SK-N-MC (cell line): ENCODE results near the gene CYB561.
A peak's percentile ranks its signal among the peaks of the same experiment; 100 is the strongest.

ENCODE experiments used
- DNase-seq: peaks from one replicate; pipeline ENCODE4 v3.0.0-alpha.2; 2011; ENCODE audit warnings: low read depth, low spot score
- H3K27ac ChIP-seq: fragments of 200-600 bp; sonication (generic); 2 replicates; pipeline ENCODE4 v1.5.1; 2016; ENCODE audit warnings: mixed run types
- H3K36me3 ChIP-seq: fragments of 200-600 bp; sonication (generic); 2 replicates; pipeline ENCODE4 v1.6.1; 2017; ENCODE audit warnings: antibody characterized with exemption, low read length, mixed read lengths; ENCODE audit not compliant: insufficient read depth
- H3K4me3 ChIP-seq: fragments of 200-600 bp; sonication (generic); 2 replicates; pipeline ENCODE4 v1.5.1; 2016
- H3K9ac ChIP-seq: fragments of 200-600 bp; sonication (generic); 2 replicates; pipeline ENCODE4 v1.8.0; 2017; ENCODE audit warnings: mixed run types, mixed read lengths; ENCODE audit not compliant: insufficient read length
- H3K9me3 ChIP-seq: fragments of 200-600 bp; sonication (generic); 2 replicates; pipeline ENCODE4 v1.6.1; 2017; ENCODE audit warnings: low read depth, mild to moderate bottlenecking, antibody characterized with exemption, low read length, moderate library complexity, mixed read lengths
- EZH2 ChIP-seq: fragments of 200-600 bp; sonication (generic); IDR thresholded peaks from one replicate; pipeline ENCODE4 v1.6.1; 2017; ENCODE audit warnings: antibody characterized with exemption
- FOXP2 ChIP-seq: optimal IDR thresholded peaks from 2 replicates; pipeline ENCODE3; 2011; ENCODE audit warnings: mild to moderate bottlenecking, moderate library complexity; ENCODE audit not compliant: insufficient read depth; ENCODE audit errors: extremely low read length, control extremely low read depth
- POLR2AphosphoS5 ChIP-seq: IDR thresholded peaks from 2 replicates; pipeline ENCODE4 v1.6.1; 2012; ENCODE audit warnings: mild to moderate bottlenecking, low read depth, low read length, borderline replicate concordance

CYB561 gene, protein sequence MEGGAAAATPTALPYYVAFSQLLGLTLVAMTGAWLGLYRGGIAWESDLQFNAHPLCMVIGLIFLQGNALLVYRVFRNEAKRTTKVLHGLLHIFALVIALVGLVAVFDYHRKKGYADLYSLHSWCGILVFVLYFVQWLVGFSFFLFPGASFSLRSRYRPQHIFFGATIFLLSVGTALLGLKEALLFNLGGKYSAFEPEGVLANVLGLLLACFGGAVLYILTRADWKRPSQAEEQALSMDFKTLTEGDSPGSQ

DNA sequence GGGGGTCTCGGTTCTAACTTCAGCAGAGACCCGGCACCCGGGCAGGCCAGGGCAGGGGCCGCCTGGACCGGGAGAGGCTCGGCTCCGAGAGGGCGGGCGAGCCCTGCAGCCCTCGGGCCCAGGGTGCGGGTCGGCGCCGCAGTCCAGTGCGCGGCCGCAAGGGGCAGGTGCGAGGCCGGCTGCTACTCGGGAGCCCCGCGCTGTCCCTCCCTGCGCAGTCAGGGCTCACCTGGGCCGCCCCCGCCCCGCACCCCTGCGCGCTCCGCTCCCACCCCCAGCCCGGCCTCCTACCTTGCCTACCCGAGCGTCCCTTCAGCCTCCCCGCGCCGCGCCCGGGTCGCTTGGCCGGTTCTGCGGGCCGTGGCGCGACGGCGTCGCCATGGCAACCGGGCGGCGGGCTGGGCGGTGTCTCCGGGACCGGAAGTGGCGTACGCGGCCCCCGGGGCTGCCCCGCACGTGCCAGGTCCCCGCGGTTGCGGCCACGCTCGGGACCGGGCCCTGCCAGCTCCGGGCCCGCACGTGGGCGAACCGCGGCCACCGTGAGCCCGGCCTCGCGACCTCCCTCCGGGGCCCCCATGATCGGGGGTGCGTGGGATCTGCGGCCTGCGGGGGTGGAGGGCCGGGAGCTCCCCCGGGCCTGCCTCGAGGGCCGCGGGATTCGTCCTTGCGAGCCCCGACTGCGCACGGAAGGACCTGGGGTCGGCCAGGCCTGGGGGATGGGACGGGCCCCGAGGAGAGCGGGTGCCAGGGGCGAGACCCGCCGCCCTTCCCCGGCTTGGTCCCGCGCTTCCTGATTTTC is at the start of gene CYB561:
Gene CYB561, minus strand, starts transcription at position 353 of the 799 bp plus-strand sequence. CDS start 8,759 bp downstream, outside the sequence.
- TF ChIP-seq FOXP2: no peak
- TF ChIP-seq POLR2AphosphoS5: no peak
- no peak for TF ChIP-seq EZH2
- H3K9ac ChIP-seq: peak within 1 kb of the TSS; percentile 64
- no peak for DNase-seq
- H3K4me3 ChIP-seq: peak within 1 kb of the TSS; percentile 72
- peak within 1 kb of the TSS; percentile 89 for H3K27ac ChIP-seq
- H3K9me3 ChIP-seq: no peaks in the 10 kb centered on the region
- no peaks in the 10 kb centered on the region for H3K36me3 ChIP-seq

DNA sequence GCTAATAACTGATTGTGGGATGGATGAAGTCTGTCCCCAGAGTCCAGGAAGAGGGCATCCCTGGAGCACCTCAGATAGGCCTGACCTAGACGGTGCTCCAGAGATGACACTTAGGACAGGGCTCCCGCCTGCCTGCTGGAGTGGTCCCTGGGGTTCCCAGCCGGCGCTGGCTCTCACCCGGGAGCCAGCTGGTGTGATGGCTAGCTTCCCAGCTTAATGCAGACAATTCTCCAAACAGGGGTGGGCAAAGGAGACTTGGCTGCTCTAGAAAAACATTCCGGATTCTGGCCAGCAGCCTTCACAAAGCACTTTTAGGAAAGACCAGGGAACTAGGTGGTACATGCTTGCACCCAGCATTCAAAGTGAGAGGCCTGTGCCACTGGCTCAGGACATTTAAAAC is 49.4 kb upstream of the CYB561 start:
- TF ChIP-seq EZH2: no peak
- TF ChIP-seq POLR2AphosphoS5: no peak
- no peak for TF ChIP-seq FOXP2
- DNase-seq: no peak
- no peak overlapping the region for H3K4me3 ChIP-seq
- H3K27ac ChIP-seq: no peak overlapping the region
- H3K36me3 ChIP-seq: no peaks in the 10 kb centered on the region
- H3K9me3 ChIP-seq: no peaks in the 10 kb centered on the region
- H3K9ac ChIP-seq: no peak overlapping the region

DNA sequence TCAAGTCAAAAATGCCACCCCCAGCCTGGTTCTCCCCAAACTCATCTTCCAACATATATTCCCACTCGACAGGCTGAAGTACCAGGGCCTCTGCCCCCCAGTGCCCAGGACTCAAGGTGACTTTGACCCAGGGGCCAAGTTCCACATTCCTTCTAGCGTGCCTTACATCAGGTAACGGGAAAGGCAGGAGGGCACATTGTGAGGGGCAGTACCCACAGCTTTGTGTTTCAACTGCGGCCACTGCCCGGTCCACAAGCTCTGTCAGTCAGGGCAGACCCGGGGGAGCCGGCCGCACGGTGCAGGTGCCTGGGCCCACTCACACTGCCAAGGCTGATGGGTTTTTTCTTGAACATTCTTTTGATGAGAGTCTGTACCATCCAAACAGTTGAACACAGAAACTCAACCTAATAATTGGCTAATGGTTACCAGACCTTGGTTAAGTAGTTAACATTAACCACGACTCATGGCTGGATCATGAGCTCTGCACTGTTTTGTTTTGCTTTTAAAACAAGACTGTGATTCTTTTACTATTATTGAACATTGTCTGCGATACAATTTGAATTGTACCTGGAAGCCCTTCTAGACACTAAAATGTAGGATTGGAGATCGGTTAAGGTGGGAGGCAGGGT is 48.3 kb upstream of the CYB561 start:
- DNase-seq: no peak
- no peak overlapping the region for H3K27ac ChIP-seq
- H3K9me3 ChIP-seq: no peaks in the 10 kb centered on the region

DNA sequence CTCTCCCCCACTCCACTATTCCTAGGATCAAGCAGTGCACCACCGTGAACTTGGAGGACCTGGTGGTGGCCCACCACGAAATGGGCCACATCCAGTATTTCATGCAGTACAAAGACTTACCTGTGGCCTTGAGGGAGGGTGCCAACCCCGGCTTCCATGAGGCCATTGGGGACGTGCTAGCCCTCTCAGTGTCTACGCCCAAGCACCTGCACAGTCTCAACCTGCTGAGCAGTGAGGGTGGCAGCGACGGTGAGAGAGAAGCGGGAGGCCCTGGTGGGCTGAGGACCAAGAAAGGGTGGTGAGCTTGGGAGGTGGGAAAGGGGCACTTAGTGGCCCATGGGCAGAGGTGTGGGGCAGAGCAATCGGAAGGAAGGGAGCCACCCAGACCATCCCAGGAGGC is 47.3 kb upstream of the CYB561 start:
- Histone ChIP-seq H3K36me3 (no peaks in the 10 kb centered on the region), H3K9ac (no peak overlapping the region), H3K9me3 (no peaks in the 10 kb centered on the region), H3K27ac (no peak overlapping the region), H3K4me3 (no peak overlapping the region)
- no peak for DNase-seq
- TF ChIP-seq FOXP2: no peak
- no peak for TF ChIP-seq POLR2AphosphoS5
- TF ChIP-seq EZH2: no peak

More for the DNA sequence above, 48.3 kb upstream of the CYB561 start:
- Histone ChIP-seq H3K36me3 (no peaks in the 10 kb centered on the region), H3K9ac (no peak overlapping the region), H3K4me3 (no peak overlapping the region)
- TF ChIP-seq EZH2 (no peak), FOXP2 (no peak), POLR2AphosphoS5 (no peak)

DNA sequence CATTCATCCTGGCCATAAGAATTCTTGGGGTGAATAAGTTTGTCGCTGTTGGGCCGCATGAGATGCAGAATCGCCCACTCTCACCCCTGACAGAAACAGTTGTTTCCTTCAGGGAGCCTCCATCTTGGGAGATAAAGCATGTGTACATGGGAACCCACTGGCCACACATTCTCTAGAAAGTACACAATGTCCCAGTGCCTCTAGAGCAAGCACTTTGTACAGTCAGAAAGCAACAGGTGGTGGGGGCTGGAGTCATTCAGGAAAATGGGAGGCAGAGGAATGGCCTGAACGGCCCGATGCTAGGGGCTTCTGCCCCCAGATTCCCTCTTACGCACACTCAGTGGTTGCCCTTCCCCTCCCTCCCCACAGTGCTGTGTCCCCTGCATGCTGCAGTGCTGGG is 46.8 kb upstream of the CYB561 start:
- DNase-seq: no peak
- no peaks in the 10 kb centered on the region for H3K9me3 ChIP-seq
- TF ChIP-seq EZH2 (no peak), FOXP2 (no peak)
- H3K36me3 ChIP-seq: no peaks in the 10 kb centered on the region
- H3K27ac ChIP-seq: no peak overlapping the region
- no peak overlapping the region for H3K9ac ChIP-seq
- H3K4me3 ChIP-seq: no peak overlapping the region

DNA sequence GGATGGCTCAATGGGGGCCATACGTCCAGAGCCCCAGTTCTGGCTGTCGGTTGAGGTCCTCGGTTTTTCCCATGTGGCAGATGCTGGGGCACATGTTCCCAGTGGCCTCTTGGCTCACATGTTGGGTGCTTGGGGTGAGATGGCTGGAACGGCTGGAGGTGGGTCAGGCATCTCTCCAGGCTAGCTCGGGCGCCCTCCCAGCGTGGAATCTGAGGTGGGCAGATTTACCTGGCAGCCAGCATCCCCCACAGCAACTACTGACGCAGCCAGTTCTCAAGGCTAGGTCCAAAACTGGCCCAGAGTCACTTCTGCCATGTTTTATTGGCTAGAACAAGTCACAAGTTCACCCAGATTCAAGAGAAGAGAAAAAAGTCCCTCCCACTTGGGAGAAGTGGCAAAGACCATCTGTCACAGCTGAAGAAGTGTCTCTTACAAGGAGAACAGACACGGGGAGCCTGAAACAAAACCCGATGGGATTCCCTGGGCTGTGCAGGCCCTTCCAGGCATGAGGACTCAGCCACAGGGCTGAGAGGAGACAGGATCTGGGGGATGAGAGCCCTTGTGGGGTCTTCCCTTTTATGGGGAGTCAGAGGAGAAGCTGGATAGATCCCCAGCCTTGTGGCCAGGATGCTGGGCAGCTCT is 46.0 kb upstream of the CYB561 start:
- no peak overlapping the region for H3K4me3 ChIP-seq
- TF ChIP-seq EZH2 (no peak), POLR2AphosphoS5 (no peak), FOXP2 (no peak)
- H3K27ac ChIP-seq: no peak overlapping the region

DNA sequence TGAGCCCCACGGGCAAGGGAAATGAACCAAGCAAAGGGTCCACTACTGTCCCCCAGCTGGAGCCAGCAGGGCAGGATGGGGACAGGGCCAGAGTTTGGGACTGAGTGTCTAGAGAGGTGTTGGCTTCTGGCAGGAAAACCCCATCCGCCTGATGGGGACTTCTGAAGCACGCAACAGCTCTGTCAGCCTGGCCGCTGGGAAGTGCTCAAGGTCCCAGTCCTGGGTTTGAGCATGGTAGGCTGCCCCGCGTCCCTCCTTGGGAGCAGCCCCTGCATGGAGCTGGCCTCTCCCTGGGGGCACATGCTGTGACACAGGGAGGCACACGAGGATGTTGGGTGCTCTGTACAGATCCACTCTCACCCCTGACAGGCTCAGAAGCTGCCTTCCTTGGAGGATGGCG is 45.3 kb upstream of the CYB561 start:
- no peak for TF ChIP-seq FOXP2
- no peak for TF ChIP-seq EZH2
- TF ChIP-seq POLR2AphosphoS5: no peak
- H3K9ac ChIP-seq: no peak overlapping the region
- no peaks in the 10 kb centered on the region for H3K36me3 ChIP-seq
- DNase-seq: no peak
- no peak overlapping the region for H3K27ac ChIP-seq
- H3K4me3 ChIP-seq: no peak overlapping the region
- H3K9me3 ChIP-seq: no peaks in the 10 kb centered on the region

More for the DNA sequence above, 46.0 kb upstream of the CYB561 start:
- Histone ChIP-seq H3K36me3 (no peaks in the 10 kb centered on the region), H3K9ac (no peak overlapping the region), H3K9me3 (no peaks in the 10 kb centered on the region)
- DNase-seq: no peak

DNA sequence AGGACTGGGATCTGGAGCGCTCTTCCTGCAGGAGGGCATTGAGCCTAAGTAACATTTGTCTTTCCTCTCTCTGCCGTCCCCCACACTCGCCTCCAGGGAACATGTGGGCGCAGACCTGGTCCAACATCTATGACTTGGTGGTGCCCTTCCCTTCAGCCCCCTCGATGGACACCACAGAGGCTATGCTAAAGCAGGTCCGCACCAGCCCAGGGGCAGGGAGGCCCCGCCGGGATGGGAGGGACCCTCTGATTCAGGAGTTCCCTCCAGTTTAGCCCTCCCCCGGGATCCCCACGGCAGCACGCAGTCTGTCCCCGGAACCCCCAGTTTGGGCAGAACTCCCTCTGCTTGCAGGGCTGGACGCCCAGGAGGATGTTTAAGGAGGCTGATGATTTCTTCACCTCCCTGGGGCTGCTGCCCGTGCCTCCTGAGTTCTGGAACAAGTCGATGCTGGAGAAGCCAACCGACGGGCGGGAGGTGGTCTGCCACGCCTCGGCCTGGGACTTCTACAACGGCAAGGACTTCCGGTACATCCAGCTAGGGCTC is 44.8 kb upstream of the CYB561 start:
- Histone ChIP-seq H3K27ac (no peak overlapping the region), H3K9me3 (no peaks in the 10 kb centered on the region), H3K36me3 (no peaks in the 10 kb centered on the region), H3K4me3 (no peak overlapping the region), H3K9ac (no peak overlapping the region)
- TF ChIP-seq POLR2AphosphoS5: no peak
- no peak for TF ChIP-seq EZH2
- TF ChIP-seq FOXP2: no peak
- no peak for DNase-seq
